Activated CD8-positive, alpha-beta T cell treated with anti-CD3 and anti-CD28 coated beads for 36 hours (primary cell): Measurements from ENCODE around the gene ATP1A1. TPM values are rescaled to one million over a fixed set of nuclear protein-coding genes. Genes with fewer than 3 reads are reported as not detected.

ENCODE experiments used
- ATAC-seq: fragments of 200-7000 bp; cut with Tn5 transposase; one replicate; pipeline ENCODE4 v1.10.0; 2021; ENCODE audit warnings: mild to moderate bottlenecking, moderate library complexity
- CTCF ChIA-PET: fragments of 350-600 bp; sonication (Branson Sonifier 250); formaldehyde crosslinking; loops from one replicate; lab custom pipeline; 2021; ENCODE audit warnings: antibody characterized with exemption; lab: Charles Lee
- POLR2A ChIA-PET: fragments of 350-600 bp; sonication (Branson Sonifier 250); formaldehyde crosslinking; loops from one replicate; lab custom pipeline; 2021; ENCODE audit warnings: antibody characterized with exemption; lab: Charles Lee
- DNase-seq: peaks from one replicate; pipeline ENCODE4 v3.0.0-alpha.2; 2020
- H3K27ac Mint-ChIP-seq: one replicate; pipeline ENCODE4 v1.8.0; 2021; ENCODE audit warnings: mild to moderate bottlenecking, mixed read lengths
- H3K27me3 Mint-ChIP-seq: one replicate; pipeline ENCODE4 v1.8.0; 2021; ENCODE audit warnings: mixed read lengths
- H3K36me3 Mint-ChIP-seq: one replicate; pipeline ENCODE4 v1.8.0; 2021; ENCODE audit warnings: low read depth, mixed read lengths
- H3K4me1 Mint-ChIP-seq: one replicate; pipeline ENCODE4 v1.8.0; 2021; ENCODE audit warnings: low read depth, mixed read lengths
- H3K4me3 Mint-ChIP-seq: one replicate; pipeline ENCODE4 v1.8.0; 2021; ENCODE audit warnings: mild to moderate bottlenecking, moderate library complexity, mixed read lengths
- H3K9me3 Mint-ChIP-seq: one replicate; pipeline ENCODE4 v1.8.0; 2021; ENCODE audit warnings: mixed read lengths
- intact Hi-C: fragments of 100-400 bp; cut with micrococcal nuclease; formaldehyde crosslinking; loops from one replicate; pipeline ENCODE4 v1.10.0; 2022
- total RNA-seq, 2 experiments: library from RNA; stranded (reverse); gene quantifications; one replicate each; pipeline ENCODE4 v1.2.3, GENCODE V29; 2021
- TF ChIP-seq, protein P1 (sequence below): fragments of 200-600 bp; IDR thresholded peaks from one replicate; pipeline ENCODE4 v1.8.0; 2022; ENCODE audit warnings: antibody characterized with exemption, mild to moderate bottlenecking

Gene ATP1A1
- total RNA-seq, 2 experiments from 2014 or later, result 201 to 202 TPM

DNA sequence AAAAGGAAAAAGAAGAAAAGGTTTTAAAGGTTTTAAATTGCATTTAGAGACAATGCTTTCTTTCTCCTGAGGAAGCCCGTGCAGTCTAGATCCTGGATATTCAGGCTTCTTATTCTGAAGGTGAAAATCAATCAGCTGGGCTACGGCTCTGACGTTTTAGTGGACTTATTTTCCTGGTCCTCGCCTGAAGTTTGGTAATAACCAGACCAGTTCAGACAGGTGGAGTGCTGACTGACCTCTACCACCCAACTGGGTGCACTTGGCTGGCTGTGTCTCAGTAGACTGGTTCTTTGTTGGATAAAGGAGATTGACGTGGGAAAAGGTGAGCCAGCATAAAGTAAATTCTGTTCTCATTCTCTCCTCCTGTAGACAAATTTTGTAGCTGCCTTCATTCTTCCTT is 7.2 kb upstream of the ATP1A1 start:
- Mint-ChIP-seq H3K27me3 (peaks cover 2% of the 10 kb centered on the region), H3K4me3 (no peak overlapping the region), H3K27ac (no peak overlapping the region), H3K36me3 (no peaks in the 10 kb centered on the region), H3K9me3 (no peaks in the 10 kb centered on the region), H3K4me1 (peaks cover 9% of the 10 kb centered on the region)
- TF ChIP-seq, protein P1, sequence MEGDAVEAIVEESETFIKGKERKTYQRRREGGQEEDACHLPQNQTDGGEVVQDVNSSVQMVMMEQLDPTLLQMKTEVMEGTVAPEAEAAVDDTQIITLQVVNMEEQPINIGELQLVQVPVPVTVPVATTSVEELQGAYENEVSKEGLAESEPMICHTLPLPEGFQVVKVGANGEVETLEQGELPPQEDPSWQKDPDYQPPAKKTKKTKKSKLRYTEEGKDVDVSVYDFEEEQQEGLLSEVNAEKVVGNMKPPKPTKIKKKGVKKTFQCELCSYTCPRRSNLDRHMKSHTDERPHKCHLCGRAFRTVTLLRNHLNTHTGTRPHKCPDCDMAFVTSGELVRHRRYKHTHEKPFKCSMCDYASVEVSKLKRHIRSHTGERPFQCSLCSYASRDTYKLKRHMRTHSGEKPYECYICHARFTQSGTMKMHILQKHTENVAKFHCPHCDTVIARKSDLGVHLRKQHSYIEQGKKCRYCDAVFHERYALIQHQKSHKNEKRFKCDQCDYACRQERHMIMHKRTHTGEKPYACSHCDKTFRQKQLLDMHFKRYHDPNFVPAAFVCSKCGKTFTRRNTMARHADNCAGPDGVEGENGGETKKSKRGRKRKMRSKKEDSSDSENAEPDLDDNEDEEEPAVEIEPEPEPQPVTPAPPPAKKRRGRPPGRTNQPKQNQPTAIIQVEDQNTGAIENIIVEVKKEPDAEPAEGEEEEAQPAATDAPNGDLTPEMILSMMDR, result no peak
- DNase-seq (no peak), ATAC-seq (no peak)
- CTCF ChIA-PET, result interaction anchor here (1.1 to 3.6 kb wide), 5 partner anchors 10 to 227 kb away, joined by 3 to 16 read pairs (median 6); no protein-coding TSS in a partner anchor
- intact Hi-C loops, result no loop called here
- POLR2A ChIA-PET, result interaction anchor here (0.6 to 0.8 kb wide), 2 partner anchors 9 to 204 kb away, joined by 3 read pairs; no protein-coding TSS in a partner anchor

DNA sequence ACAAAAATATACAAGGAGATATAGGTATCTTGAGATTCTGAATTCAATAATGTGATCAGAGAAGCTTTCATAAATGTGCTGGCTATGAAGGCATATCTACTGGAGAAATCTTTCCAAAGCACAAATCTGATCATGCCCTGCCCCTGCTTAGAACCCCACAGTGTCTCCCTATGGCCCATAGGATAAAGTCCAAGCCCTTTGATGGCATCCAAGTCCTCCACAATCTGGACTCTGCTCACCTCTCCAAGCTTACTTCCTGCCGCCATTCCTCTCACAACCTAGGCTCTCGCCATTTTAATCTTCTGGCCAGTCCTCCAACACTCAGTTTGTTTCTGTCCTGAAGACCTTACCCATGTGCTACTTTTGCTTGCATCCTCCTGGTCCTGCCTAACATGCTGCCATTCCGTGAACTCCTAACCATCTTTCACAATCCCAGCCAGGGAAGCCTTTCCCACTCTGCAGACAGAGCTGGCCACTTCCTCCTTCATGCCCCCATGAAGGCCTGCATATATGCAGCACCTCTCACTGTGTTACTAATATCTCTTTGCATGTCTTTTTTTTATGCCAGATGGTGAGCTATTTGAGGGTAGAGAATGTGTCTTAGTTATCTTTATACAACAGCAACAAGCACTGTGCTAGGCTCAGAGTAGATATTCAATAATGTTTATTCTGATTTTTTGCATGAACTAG is 5.6 kb upstream of the ATP1A1 start:
- ATAC-seq (no peak), DNase-seq (no peak)
- peaks cover 2% of the 10 kb centered on the region for H3K27me3 Mint-ChIP-seq
- no peak overlapping the region for H3K27ac Mint-ChIP-seq
- TF ChIP-seq, protein P1, result no peak
- intact Hi-C loops, result no loop called here
- H3K4me1 Mint-ChIP-seq, result peaks cover 9% of the 10 kb centered on the region
- POLR2A ChIA-PET, result interaction anchor here (0.8 kb wide), 2 partner anchors 10 to 22 kb away, joined by 3 read pairs; no protein-coding TSS in a partner anchor
- no peak overlapping the region for H3K4me3 Mint-ChIP-seq
- CTCF ChIA-PET, result interaction anchor here (1.0 to 3.6 kb wide), 8 partner anchors 10 to 228 kb away, joined by 3 to 16 read pairs (median 6); no protein-coding TSS in a partner anchor
- H3K36me3 Mint-ChIP-seq, result no peaks in the 10 kb centered on the region
- H3K9me3 Mint-ChIP-seq, result no peaks in the 10 kb centered on the region

DNA sequence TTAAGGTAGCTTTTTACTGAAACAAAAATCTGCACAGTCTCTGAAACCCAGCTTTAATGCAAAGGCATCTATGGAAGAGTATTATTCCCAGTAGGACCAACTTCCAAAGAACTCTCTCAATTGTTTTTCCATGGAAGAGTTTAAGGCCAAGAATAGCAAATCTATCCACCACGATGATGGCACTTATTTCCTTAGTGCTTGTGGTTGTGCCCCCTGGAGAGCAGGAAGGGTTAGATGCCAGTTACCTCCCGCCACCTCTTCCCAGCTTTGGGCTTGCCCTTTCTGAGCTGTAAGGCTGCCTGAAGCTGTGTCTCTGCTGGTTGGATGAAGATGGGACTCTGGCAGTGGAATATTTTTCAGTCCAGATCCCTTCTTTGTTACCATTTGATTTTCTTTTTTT is 4.8 kb upstream of the ATP1A1 start:
- intact Hi-C loops, result no loop called here
- no peak overlapping the region for H3K4me3 Mint-ChIP-seq
- H3K9me3 Mint-ChIP-seq, result no peaks in the 10 kb centered on the region
- no peak overlapping the region for H3K27ac Mint-ChIP-seq
- ChIA-PET POLR2A (no interaction called here), CTCF (interaction anchor here (0.7 to 2.4 kb wide), 6 partner anchors 10 to 229 kb away, joined by 3 to 11 read pairs (median 4); no protein-coding TSS in a partner anchor)
- peaks cover 2% of the 10 kb centered on the region for H3K27me3 Mint-ChIP-seq
- TF ChIP-seq, protein P1, result no peak
- H3K36me3 Mint-ChIP-seq, result no peaks in the 10 kb centered on the region
- DNase-seq (no peak), ATAC-seq (no peak)
- H3K4me1 Mint-ChIP-seq, result peaks cover 9% of the 10 kb centered on the region

DNA sequence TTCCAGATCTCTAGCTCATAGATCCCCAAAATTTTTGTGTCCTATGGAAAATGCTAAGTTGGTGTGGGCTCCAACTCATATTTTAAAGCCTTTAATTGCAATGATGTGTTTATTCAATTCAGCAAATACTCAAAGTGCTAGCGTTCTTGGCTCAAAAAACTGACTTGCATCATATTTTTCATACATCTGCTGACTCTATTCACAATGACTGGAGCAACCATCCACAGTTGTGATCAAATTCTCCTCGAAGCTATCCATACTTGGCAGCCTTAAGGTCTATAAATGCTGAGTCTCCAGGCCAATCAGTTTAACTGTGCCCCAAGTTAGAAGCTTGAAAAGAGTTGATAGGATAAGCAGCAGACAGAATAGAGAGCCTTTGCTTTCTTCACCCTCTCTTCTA is 2.9 kb upstream of the ATP1A1 start:
- Mint-ChIP-seq H3K27me3 (peaks cover 2% of the 10 kb centered on the region), H3K27ac (no peak overlapping the region), H3K36me3 (peaks cover 10% of the 10 kb centered on the region), H3K9me3 (no peaks in the 10 kb centered on the region), H3K4me3 (no peak overlapping the region), H3K4me1 (peaks cover 12% of the 10 kb centered on the region)
- intact Hi-C loops, result loop anchor here (10.0 kb wide), 1 partner anchor 385 kb away; the partner anchor contains the start of gene CD2
- no peak for ATAC-seq
- POLR2A ChIA-PET, result no interaction called here
- TF ChIP-seq, protein P1, result no peak
- no peak for DNase-seq
- CTCF ChIA-PET, result interaction anchor here (1.1 to 3.1 kb wide), 4 partner anchors 13 to 218 kb away, joined by 3 to 12 read pairs (median 4); no protein-coding TSS in a partner anchor

DNA sequence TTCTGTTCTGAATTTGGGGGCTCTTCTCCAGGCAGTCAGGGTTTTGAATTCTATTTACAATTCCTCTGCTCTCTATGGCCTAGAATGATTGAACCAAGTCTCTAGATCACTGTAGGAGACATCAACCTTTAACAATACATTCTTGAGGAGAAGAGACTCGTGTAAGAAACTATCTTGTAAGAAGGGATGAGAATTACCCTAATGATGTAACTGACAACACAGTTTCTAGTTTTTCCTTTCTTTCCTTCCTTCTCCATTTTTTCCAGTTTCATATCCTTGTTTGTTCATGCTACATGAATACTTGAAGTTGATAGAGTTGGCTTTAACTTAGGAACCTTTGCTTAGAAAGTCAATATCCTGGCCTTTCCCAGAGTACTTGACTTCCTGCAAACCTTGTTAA is 1.3 kb upstream of the ATP1A1 start:
- Mint-ChIP-seq H3K4me3 (no peak overlapping the region), H3K27me3 (peaks cover 2% of the 10 kb centered on the region), H3K9me3 (no peaks in the 10 kb centered on the region), H3K4me1 (peaks cover 28% of the 10 kb centered on the region), H3K27ac (no peak overlapping the region), H3K36me3 (peaks cover 22% of the 10 kb centered on the region)
- CTCF ChIA-PET, result interaction anchor here (1.1 to 3.1 kb wide), 4 partner anchors 11 to 233 kb away, joined by 3 to 12 read pairs (median 6); no protein-coding TSS in a partner anchor
- DNase-seq (no peak), ATAC-seq (no peak)
- POLR2A ChIA-PET, result interaction anchor here (1.0 to 1.7 kb wide), 2 partner anchors 46 to 48 kb away, joined by 3 to 11 read pairs; no protein-coding TSS in a partner anchor
- TF ChIP-seq, protein P1, result no peak
- intact Hi-C loops, result loop anchor here (10.0 kb wide), 1 partner anchor 383 kb away; the partner anchor contains the start of gene CD2
